Stimulated activated naive CD4-positive, alpha-beta T cell (primary cell): Measurements from ENCODE around the gene MYBPC3.
"Not testable (repeated sequence)": the region's sequence is repeated elsewhere in the genome, so short reads cannot be mapped to it uniquely, and the experiment has no call there.

Experiments used
- DNase-seq, 6 experiments: peaks; one replicate each; lab custom pipeline; 2025; lab: John Stamatoyannopoulos, UW

Gene MYBPC3

GRCh38 chr11:47324520-47324919 lies 28.0 kb downstream of the MYBPC3 start:
- DNase-seq, result no peak

GRCh38 chr11:47318166-47318565 lies 34.3 kb downstream of the MYBPC3 start:
- DNase-seq, result no peak

- no peak for DNase-seq
Measured at GRCh38 chr11:47317064-47317828, 35.3 kb downstream of the MYBPC3 start.

DNA sequence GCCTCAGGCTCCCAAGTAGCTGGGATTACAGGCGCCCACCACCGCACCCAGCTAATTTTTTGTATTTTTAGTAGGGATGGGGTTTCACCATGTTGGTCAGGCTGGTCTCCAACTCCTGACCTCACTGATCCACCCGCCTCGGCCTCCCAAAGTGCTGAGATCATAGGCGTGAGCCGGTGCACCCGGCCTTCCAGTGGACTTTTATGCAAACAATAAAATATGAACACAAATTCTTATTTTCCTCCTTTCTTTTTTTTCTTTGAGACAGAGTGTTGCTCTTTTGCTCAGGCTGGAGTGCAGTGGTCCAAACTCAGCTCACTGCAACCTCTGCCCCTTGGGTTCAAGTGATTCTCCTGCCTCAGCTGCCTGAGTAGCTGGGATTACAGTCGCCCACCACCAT lies 36.0 kb downstream of the MYBPC3 start:
- DNase-seq, result not testable (repeated sequence)

GRCh38 chr11:47314992-47315391 lies 37.5 kb downstream of the MYBPC3 start:
- no peak for DNase-seq

DNA sequence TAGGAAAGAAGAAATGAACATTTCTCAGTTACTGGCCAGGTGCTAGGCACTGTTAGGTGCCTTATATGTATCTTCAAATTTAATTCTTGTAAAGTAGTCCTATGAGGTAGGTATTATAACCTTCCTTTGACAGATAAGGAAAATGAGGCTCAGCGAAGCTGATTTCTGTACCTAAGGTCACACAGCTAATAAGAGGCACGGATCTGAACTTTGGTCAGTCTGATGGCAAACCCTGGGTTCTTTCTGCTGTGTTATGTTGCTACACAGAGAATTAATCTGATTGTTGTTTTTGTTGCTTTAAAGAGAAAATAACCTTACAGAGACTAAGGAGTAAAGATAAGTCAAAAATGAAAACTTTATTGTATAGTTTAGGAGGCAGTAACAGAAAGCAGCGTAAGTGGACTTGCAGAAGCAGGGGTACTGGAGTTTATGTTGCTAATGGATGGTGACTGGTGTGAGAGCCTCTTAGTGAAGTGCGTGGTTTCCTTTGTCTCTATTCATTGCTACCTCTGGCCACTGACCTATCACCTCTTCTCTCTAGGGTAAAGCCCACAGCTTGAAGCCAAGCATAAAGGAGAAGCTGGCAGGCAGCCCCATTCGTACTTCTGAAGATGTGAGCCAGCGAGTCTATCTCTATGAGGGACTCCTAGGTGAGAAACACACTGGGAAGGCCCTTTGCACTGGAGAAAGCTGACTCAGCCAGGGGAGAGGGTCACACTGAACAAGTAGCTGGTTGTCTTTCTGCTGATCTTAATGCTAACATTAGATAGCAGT lies 44.3 kb downstream of the MYBPC3 start:
- DNase-seq, result no peak

DNA sequence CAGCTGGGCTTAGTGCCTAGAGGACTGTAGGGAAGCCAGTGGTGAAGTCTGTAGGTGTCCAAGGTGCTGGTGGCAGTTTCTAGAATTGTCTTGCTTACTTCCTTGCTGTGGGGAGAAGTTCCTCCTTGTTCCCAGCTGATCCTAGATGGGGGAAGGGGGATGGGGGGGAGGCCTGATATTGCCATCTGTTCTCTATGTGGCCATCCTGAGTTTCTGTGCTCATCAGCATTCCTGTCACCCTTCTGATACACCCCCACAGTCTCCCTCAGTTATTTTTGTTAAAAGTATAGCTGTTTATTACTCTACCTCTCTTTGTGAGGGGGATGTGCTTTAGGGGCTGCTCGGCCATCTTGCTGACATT lies 46.0 kb downstream of the MYBPC3 start:
- DNase-seq, result no peak

- DNase-seq, result no peak
Measured at GRCh38 chr11:47305734-47306483, 46.6 kb downstream of the MYBPC3 start.

- DNase-seq, result no peak
Measured at GRCh38 chr11:47302853-47303252, 49.6 kb downstream of the MYBPC3 start.

- DNase-seq, result no peak
Measured at GRCh38 chr11:47299078-47299477, 53.4 kb downstream of the MYBPC3 start.

DNA sequence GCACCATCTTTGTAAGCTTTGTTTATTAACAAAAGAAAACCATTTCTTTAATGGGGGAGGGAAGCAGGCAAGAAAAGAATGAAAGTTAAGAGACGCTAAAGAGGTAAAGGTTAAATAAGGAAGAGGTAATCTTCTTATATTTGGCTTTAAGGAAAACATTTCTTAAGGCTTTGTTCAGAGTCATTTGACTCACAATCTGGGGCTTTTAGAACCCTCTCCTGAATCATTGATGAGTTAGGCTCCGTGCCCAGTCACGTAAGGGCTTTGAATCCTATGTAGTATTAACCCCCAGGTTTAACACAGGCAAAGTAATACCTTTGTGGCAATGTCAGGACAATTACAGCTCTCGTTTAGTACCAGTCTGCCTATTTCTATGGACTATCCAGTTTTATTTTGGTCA lies 56.5 kb downstream of the MYBPC3 start:
- no peak for DNase-seq

GRCh38 chr11:47295385-47295784 lies 57.1 kb downstream of the MYBPC3 start:
- DNase-seq, result no peak

GRCh38 chr11:47289856-47290255 lies 62.6 kb downstream of the MYBPC3 start:
- no peak for DNase-seq

GRCh38 chr11:47288066-47288465 lies 64.4 kb downstream of the MYBPC3 start:
- DNase-seq, result no peak

DNA sequence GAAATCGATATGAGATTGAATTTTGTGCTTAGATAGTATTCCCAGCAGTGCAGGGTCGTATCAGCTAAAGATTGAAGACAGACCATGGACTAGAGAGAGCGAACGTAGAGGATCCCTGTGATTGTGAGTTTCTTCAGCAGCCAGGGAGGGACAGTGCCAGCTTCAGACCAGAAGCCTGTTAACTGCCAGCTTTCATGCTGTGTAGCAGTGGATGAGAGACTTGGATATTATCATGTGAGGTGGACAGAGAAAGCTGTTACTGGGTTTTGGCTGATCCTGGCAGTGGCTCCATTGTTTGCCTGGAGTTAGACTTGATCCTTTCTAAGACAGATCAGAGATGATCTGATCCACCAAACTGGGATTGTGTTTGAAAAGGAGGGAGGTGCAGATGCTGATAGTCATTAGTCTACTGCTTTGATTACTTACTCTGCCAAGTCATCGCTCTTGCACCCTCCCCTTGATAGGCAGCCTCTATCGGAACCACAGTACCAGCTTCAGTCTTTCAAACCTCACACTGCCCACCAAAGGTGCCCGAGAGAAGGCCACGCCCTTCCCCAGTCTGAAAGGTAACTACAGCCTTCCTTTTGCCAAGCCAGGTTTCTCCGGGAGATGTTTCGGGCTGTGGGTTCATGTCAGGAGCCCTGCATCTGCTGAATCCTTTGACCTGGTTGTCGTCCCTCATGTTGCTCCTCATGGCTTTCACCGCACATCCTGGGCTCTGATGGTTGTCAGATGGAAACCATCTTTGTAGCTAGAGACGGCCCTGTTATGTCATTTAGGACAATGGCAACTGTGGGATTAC lies 66.3 kb downstream of the MYBPC3 start:
- no peak for DNase-seq

DNA sequence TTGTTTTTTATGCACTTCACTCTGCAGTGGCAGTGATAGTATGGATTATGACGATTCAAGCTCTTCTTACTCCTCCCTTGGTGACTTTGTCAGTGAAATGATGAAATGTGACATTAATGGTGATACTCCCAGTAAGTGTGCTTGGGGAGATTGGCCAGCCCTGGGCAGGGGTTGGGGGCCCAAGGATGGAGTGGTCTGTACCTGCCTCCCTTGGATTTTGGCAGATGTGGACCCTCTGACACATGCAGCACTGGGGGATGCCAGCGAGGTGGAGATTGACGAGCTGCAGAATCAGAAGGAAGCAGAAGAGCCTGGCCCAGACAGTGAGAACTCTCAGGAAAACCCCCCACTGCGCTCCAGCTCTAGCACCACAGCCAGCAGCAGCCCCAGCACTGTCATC lies 68.4 kb downstream of the MYBPC3 start:
- DNase-seq, result no peak

DNA sequence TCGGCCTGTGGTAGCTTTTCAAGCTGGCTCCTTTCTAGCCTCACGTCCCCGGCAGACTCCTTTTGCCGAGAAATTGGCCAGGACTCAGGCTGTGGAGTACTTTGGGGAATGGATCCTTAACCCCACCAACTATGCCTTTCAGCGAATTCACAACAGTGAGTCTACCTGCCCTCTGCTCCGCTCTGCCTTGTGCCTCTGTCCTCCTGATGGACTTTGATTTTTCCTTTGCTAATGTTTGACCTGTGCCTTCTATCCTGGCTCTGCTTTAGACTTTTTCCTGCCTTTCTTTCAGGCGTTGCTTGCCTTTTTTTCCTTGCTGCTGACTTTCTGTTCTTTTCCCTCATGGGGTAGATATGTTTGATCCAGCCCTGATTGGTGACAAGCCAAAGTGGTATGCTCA lies 70.0 kb downstream of the MYBPC3 start:
- no peak for DNase-seq
